Kidney (tissue), 14 donors: Measurements from ENCODE around the gene CAMTA1. TPM values are rescaled to one million over a fixed set of nuclear protein-coding genes. Genes with fewer than 3 reads are reported as not detected.

Source experiments
- DNase-seq, 5 donors: peaks; one replicate each; pipeline ENCODE4 v3.0.0-alpha.2; 2013 to 2020
- FAIRE-seq: peaks from 2 replicates; lab custom pipeline; 2012; peaks lifted over from hg19 to GRCh38; lab: Jason Lieb, UNC
- H3K27ac ChIP-seq, 2 donors: one replicate each; pipeline ENCODE4 v1.7.0; 2013; ENCODE audit warnings: low read depth in 2 of 2, low read length in 2 of 2, inconsistent platforms in 1 of 2
- H3K27me3 ChIP-seq: one replicate; pipeline ENCODE4 v1.7.1; 2013; ENCODE audit warnings: low read length, inconsistent platforms; ENCODE audit not compliant: control insufficient read depth, insufficient read depth
- H3K36me3 ChIP-seq, 3 donors: one replicate each; pipeline versions ENCODE4 v1.7.0 to v1.7.1; 2013; ENCODE audit warnings: low read length in 3 of 3, control low read depth in 1 of 3, inconsistent platforms in 1 of 3; ENCODE audit not compliant: insufficient read depth in 3 of 3, control insufficient read depth in 2 of 3
- H3K4me1 ChIP-seq, 3 donors: one replicate each; pipeline versions ENCODE4 v1.7.0 to v1.7.1; 2013; ENCODE audit warnings: low read length in 3 of 3, inconsistent platforms in 1 of 3, low read depth in 1 of 3; ENCODE audit not compliant: control insufficient read depth in 2 of 3, insufficient read depth in 2 of 3
- H3K4me3 ChIP-seq, 3 donors: one replicate each; pipeline versions ENCODE4 v1.7.0 to v1.8.1; 2013; ENCODE audit warnings: low read length in 3 of 3, control low read depth in 1 of 3, inconsistent platforms in 1 of 3
- H3K9ac ChIP-seq, 3 donors: one replicate each; pipeline versions ENCODE4 v1.7.0 to v1.7.1; 2013; ENCODE audit warnings: low read length in 3 of 3, control low read depth in 1 of 3, inconsistent platforms in 1 of 3
- H3K9me3 ChIP-seq, 3 donors: one replicate each; pipeline versions ENCODE4 v1.7.0 to v1.7.1; 2013; ENCODE audit warnings: low read length in 3 of 3, control low read depth in 1 of 3, inconsistent platforms in 1 of 3; ENCODE audit not compliant: control insufficient read depth in 2 of 3, insufficient read depth in 1 of 3
- intact Hi-C: fragments of 100-400 bp; cut with DNase I; formaldehyde crosslinking; loops from one replicate; pipeline ENCODE4 v1.11.1; 2022
- polyA plus RNA-seq: library from polyadenylated mRNA; stranded (reverse); fragments of 350-450 nt; fragmentation: Illumina TruSeq; extraction: RNeasy Lipid Tissue Mini Kit (QIAGEN cat#74804); gene quantifications from one replicate; pipeline ENCODE4 v1.2.3, GENCODE V29; 2014; ENCODE audit warnings: low read depth, low replicate concordance; ENCODE audit not compliant: insufficient read depth
- total RNA-seq: library from RNA; stranded (reverse); fragmentation: NEBNext Ultra II Directional; extraction: Animal tissue kit (Norgen Biotek cat#: 25700); gene quantifications from one replicate; pipeline ENCODE4 v1.2.1, GENCODE V29; 2021
- TF ChIP-seq, protein P1 (sequence below): IDR thresholded peaks from 3 replicates; pipeline ENCODE4 v1.5.1; 2012; ENCODE audit warnings: mild to moderate bottlenecking, moderate library complexity, borderline replicate concordance; ENCODE audit not compliant: insufficient read depth; ENCODE audit errors: extremely low read depth
- donor health status: control.
- donor health status: control.
- donor health status: control.
- donor health status: control.
- donor health status: control.
- donor health status: DM: yes; HTN: yes; CAD: no.
- donor health status: Normal renal cell carcinoma (clear cell type).

The CAMTA1 gene
- total and polyA plus RNA-seq, 2 donors from 2014 or later = 79.0 to 170 TPM

DNA sequence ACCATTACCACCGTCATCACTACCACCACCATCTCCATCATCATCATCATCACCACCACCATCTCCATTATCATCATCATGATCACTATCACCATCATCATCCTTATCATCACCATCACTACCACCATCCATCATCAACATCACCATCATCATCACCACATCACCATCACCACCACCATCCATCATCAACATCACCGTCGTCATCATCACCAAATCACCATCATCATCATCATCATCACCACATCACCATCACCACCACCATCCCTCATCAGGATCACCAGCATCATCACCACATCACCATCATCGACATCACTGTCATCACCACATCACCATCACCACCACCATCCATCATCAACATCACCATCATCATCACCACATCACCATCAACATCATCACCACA, 782.8 kb downstream of the CAMTA1 start:
- intact Hi-C loops = no loop called here
- peak overlapping the region in 1 of 3 donors; percentile 37 for H3K4me3 ChIP-seq
- no peak for DNase-seq
- FAIRE-seq = no peak
- TF ChIP-seq, protein P1, sequence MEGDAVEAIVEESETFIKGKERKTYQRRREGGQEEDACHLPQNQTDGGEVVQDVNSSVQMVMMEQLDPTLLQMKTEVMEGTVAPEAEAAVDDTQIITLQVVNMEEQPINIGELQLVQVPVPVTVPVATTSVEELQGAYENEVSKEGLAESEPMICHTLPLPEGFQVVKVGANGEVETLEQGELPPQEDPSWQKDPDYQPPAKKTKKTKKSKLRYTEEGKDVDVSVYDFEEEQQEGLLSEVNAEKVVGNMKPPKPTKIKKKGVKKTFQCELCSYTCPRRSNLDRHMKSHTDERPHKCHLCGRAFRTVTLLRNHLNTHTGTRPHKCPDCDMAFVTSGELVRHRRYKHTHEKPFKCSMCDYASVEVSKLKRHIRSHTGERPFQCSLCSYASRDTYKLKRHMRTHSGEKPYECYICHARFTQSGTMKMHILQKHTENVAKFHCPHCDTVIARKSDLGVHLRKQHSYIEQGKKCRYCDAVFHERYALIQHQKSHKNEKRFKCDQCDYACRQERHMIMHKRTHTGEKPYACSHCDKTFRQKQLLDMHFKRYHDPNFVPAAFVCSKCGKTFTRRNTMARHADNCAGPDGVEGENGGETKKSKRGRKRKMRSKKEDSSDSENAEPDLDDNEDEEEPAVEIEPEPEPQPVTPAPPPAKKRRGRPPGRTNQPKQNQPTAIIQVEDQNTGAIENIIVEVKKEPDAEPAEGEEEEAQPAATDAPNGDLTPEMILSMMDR = no peak
- H3K9me3 ChIP-seq = peaks cover 0 to 14% (median 0%) of the 10 kb centered on the region in 3 donors
- peaks cover 0 to 6% (median 0%) of the 10 kb centered on the region in 3 donors for H3K4me1 ChIP-seq
- no peak overlapping the region for H3K9ac ChIP-seq
- H3K36me3 ChIP-seq = peaks cover 0 to 11% (median 0%) of the 10 kb centered on the region in 3 donors
- no peak overlapping the region for H3K27ac ChIP-seq
- H3K27me3 ChIP-seq = no peaks in the 10 kb centered on the region

DNA sequence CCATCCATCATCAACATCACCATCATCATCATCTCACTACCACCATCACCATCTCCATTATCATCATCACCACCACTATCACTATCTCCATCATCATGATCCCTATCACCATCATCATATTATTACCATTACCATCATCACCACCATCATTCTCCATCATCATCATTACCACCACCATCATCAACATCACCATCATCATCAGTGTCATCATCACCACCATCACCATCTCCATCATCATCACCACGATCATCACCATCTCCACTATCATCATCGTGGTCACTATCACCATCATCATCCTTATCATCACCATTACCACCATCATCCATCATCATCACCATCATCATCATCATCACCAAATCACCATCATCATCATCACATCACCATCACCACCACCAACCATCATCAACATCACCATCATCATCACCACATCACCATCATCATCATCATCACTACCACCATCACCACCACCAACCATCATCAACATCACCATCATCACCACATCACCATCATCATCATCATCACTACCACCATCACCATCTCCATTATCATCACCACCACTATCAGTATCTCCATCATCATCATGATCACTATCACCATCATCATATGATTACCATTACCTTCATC, 783.8 kb downstream of the CAMTA1 start:
- peaks cover 0 to 11% (median 0%) of the 10 kb centered on the region in 3 donors for H3K36me3 ChIP-seq
- no peak overlapping the region for H3K9ac ChIP-seq
- no peaks in the 10 kb centered on the region for H3K27me3 ChIP-seq
- H3K9me3 ChIP-seq = peaks cover 0 to 14% (median 0%) of the 10 kb centered on the region in 3 donors
- H3K4me1 ChIP-seq = peaks cover 0 to 8% (median 0%) of the 10 kb centered on the region in 3 donors
- H3K27ac ChIP-seq = no peak overlapping the region
- peak overlapping the region in 1 of 3 donors; percentile 37 for H3K4me3 ChIP-seq
- FAIRE-seq (no peak), DNase-seq (no peak)
- TF ChIP-seq, protein P1 = no peak
- intact Hi-C loops = no loop called here

DNA sequence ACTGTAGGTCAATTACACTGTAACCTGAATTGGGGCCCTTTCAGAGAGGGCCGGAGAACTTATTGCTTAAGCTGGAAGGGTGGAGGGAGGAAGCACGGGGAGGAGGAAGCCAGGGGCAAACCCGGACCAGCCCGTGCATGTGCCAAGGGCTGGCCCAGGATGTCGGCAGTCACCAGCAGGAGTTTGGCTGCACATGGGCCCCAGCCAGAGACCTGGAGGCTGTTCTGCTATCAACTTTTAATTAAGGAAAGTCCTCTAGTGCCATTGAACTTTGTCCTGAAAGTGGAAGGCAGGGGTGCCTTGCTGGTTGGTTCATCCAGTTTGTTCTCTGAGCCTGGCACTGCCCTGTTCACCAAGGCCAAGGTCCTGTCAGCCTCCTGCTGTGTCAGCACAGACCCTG, 785.1 kb downstream of the CAMTA1 start:
- H3K9ac ChIP-seq = no peak overlapping the region
- no peaks in the 10 kb centered on the region for H3K27me3 ChIP-seq
- no peak overlapping the region for H3K4me3 ChIP-seq
- peaks cover 0 to 14% (median 0%) of the 10 kb centered on the region in 3 donors for H3K9me3 ChIP-seq
- H3K36me3 ChIP-seq = peaks cover 0 to 11% (median 0%) of the 10 kb centered on the region in 3 donors
- H3K27ac ChIP-seq = peak overlapping the region in 1 of 2 donors; percentile 65
- intact Hi-C loops = no loop called here
- TF ChIP-seq, protein P1 = no peak
- no peak for FAIRE-seq
- no peak for DNase-seq
- H3K4me1 ChIP-seq = peaks cover 0 to 18% (median 0%) of the 10 kb centered on the region in 3 donors
